ENCODE measurements around the gene ULK4.
A peak's percentile ranks its signal among the peaks of the same experiment; 100 is the strongest.

Gene ULK4

DNA sequence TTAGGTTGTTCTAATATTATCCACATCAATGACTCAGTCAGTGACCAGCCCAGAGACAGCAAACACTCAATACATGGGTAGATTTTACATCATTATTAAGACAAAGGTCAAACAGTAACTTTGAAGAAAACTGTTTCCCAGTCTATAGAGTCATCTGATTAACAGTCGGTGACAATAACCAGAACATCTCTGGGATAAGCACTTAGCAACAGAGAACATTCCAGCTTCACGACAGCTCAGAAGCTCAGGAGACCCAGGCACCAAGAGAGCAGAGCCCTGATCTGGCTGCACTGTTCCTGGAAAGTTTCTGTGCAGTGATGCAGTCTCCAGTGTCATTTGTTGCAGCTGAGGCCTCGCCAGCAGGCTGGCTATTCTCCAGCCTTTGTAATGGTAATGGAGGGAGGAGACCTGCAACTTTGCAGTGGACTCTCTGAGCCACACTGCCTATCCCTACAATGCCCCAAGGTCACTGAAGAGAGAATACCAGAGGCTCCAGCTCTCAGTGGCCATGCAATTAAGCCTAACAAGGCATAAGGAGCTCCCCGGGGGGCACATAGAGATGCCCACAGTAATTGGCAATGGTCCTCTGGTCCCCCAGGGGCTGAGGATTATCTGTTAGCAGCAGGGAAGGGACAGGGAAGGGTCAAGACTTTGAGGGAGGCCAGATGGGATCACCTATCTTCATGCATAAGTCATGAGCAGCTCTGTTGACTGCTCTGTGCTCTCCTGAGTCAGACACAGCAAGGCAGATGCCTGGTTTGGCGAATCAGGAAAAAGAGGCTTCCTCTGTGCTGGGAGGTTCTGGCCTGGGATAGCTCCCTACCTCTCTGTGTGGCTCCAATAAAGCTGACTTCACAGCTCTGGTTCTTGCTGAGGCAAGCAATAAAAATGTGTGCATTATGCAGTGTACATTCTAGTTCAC is 599.0 kb downstream of the ULK4 start:
- peak; percentile 98 for DNase-seq (ENCODE audit: low read depth, low spot score)

DNA sequence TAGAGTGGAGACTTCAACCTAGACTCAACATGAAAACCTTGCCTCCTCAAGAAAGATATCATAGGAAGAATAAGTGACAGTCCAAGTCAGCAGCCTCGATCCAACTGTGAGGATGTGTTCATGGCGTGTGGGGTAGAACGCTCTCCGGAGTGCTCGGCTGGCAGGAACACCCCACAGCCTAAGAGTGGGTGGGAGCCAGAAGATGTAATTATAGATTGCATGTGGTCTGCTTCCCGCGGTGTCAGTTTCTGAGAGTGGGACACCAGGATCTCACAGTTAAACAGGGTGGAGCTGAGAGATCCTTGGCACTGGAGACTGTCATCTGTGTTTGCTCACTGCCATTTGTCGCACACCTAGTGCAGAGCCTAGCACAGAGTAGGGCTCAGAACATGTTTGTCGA is 604.6 kb downstream of the ULK4 start:
- no peak for DNase-seq (ENCODE audit: low read depth, low spot score)

DNA sequence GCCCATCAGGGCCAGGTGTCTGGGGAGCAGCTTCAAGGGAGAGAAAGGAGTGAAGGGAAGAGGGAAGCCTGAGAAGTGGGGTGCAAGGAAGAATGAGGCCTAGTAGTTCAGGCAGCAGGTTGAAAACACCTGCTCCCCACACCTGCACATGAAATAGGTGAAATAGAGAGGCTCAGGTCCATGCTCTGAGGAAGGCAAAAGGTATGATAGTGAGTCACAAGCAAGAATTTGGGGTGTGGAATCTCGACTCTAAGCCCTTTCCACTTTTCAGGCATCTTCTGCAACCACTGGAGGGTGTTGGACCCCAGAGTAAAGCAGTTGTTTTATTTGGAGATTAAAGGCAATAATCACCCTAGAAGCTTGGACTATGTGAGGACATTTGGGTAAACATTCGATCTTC is 605.1 kb downstream of the ULK4 start:
- DNase-seq (ENCODE audit: low read depth, low spot score), result no peak

DNA sequence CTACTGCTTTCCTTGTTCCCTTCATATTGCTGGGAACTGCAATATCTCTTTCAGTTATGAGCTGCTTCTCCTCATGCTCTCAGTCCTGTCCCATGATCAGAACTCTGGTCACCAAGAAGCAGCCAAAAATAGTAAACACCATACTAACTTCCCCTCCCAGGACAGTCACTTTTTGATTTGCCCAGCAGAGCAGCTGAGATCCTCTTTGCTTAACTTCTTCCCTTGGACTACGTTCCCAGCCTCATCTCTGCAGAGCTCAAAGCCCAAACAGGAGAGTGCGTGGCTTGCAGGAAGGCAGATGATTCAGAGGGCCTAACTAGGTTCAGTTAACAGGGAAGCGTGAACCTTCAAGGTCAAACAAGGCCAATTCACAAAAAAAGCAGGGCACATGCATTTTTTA is 609.4 kb downstream of the ULK4 start:
- no peak for DNase-seq (ENCODE audit: low read depth, low spot score)

DNA sequence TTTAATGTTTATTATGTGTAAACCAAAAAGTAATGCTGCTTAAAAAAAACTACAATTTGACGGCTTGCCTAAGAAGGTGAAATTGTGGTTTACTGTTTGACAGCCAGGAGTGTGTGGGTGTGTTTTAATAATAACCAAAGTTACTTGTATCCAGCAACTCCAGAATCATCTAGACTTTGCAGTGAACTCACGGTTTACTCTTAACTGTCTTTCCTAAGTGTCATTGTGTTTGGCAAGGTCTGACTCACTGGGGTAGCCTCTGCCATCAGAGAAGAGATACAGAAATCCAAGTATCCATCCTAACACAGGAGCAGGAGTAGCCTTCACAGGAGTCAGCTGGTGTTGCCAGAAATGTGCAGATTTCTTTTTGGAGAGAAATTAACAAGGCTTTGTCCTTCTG is 611.5 kb downstream of the ULK4 start:
- DNase-seq (ENCODE audit: low read depth, low spot score), result no peak

DNA sequence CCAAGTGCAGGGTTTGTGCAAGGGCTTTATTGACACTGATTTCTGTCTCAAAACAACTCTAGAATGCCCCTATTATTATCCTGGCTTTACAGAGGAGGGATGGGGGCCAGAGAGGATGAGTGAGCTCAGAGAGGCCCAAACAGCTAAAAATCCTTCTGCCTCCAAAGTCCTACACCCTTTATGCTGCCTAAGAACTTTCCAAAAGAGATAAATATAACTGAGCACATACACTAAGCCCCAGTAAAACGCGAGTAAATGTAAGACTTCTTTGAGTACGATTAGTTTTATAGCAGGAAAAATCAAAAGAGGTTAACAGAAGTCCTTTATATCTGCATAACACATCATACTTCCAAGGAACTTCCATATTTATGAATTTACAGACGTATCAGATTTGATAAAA is 613.5 kb downstream of the ULK4 start:
- no peak for DNase-seq (ENCODE audit: low read depth, low spot score)

DNA sequence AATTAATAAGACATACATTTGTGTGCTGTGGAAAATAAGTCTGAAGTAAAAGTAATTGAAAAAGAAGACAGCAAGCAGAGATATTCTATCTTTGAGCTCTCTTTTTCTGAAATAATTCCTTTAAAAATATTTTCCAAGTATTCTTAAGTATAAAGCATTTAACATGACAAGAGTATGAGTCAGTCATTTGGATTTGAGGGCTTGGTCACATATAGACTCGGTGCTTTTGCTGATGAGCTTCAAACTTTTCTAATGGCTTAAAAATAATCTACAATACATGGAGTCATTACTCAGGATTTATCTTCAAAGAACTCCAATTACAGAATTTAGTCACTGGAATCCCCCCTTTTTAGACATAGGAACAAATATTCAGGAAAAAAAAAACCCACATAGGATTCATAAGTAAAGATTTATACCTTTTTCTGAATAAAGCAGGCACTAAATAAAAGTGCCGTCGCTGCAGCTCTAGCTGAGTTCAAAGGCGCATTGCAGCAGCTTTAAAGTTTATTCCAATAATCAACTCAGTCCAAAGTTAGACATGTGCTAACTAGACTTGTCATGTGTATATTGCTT is 615.1 kb downstream of the ULK4 start:
- no peak for DNase-seq (ENCODE audit: low read depth, low spot score)

DNA sequence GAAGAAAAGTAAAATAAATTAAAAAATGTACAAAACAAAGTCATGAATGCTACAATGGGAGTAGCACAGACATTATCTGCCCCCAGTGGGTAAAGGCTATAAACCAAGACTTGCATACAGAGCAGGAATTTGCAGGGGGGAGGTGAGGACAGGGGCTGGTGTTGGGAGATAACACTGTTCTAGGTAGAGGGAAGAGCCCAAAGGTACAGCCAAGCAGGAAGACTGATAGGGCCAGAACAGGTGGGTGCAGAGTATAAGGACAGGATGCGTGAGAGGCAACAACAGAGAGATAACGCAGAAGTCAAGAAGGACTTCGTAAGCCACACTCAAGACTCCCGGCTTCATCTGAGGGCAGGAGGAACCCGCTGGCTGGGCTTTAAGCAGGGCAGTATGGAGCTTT is 616.1 kb downstream of the ULK4 start:
- DNase-seq (ENCODE audit: low read depth, low spot score), result no peak

DNA sequence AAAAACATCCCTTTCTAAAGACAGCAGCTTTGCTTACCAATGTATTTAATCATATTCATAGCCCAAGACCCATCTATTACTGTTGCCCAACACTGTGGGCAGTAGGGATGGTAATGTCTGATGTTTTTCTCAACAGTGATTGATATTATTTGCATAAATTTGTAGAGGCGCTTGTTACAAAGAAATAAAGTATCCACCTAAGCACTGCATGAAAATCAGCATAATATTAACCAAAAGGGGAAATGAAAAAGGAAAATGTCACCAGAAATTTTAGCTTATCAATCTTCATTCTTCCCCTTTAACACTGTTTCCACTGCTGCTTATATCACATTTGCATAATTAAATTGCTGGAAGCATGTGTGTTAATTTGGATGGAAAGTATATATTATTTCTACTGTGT is 622.1 kb downstream of the ULK4 start:
- no peak for DNase-seq (ENCODE audit: low read depth, low spot score)

DNA sequence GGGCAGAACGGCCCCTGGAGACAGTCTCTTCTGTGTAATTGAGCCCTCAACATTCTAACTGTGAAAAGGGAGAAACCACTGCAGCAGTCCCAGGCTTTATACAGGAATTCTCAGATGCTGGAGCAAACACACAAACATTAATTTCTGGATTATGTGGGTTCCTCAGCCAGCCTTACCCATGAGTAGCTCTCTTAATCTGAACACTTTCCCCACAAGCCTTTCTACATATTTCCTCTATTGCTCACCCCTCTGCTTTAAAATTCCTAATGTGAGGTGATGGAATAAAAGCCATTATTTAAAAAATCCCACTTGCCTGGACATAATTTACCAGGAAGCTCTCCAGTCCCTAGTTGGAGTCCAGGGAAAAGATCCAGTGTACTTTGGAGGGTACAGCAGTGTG is 623.6 kb downstream of the ULK4 start:
- DNase-seq (ENCODE audit: low read depth, low spot score), result no peak

DNA sequence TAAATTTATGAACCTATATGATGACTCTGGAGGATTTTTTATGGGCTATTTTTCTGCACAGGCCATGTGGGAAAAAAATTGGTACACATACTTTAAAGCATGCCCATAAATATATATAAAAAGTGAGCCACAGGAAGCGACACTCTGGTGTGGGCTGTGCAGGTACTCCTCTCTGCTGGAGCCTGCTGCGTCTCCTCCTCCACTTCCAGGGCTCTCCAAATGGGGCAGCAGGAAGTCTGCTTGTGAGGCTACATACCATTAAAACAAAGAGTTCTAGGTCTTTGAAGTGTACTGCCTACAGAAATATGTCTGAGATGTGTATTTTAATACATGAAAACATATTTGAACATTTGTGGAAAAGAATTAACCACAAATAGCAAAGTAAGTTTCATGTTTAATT is 627.5 kb downstream of the ULK4 start:
- DNase-seq (ENCODE audit: low read depth, low spot score), result no peak

DNA sequence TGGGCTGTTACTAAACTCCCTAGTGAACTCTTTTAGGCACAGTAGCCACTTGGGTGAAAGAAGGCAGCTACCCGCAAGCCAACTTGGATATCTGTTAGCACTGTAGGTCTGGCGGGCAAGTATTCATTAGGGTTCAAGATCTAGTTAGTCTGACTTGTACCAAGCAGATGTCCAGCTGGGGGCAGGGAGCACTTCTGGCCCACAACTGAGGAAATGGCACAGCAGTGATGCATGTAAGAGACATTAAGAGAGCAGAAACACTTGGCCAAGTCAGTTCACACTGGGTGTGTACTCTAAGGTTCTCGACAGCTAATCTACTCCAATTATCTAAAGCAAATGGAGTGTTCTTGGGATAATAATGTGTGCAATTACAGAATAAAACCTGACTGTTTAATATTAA is 630.9 kb downstream of the ULK4 start:
- DNase-seq (ENCODE audit: low read depth, low spot score), result no peak

DNA sequence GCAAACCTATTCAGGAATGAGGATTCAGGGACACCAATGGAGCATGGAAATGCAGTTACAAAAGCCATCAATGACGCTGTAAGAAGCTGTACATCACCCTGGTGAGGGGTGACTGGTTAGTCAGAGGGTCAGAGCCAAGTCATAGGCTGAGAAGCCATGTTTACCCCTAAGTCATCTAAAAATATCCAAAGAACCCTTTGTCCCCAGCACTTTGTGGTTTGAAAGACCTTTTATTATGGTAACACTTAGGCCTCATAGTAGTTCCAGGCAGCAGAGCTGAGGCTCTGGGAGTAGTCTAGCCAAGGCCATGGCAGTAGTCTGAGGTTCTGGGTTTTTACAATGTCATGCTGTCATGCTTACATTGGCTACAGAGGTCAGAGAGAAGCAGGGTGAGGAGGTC is 631.4 kb downstream of the ULK4 start:
- DNase-seq (ENCODE audit: low read depth, low spot score), result no peak

DNA sequence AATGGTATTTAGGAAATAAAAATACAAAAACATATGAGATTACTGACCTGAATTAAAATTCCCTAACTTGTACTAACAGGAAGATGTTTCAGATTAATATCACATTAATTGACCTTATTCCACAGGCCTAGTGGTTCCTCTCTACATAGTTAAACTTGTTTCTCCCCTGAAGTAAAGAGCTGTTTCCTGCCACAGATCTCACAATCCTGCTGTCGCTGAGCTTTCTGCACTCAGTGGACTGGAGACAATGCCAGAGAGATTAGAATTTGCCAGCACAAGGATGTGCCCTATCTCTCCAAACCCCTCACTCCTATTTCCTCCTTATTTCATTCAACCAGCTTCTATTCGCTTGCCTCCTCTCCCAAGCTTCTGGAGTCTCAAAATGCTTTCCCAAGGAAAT is 632.0 kb downstream of the ULK4 start:
- no peak for DNase-seq (ENCODE audit: low read depth, low spot score)

DNA sequence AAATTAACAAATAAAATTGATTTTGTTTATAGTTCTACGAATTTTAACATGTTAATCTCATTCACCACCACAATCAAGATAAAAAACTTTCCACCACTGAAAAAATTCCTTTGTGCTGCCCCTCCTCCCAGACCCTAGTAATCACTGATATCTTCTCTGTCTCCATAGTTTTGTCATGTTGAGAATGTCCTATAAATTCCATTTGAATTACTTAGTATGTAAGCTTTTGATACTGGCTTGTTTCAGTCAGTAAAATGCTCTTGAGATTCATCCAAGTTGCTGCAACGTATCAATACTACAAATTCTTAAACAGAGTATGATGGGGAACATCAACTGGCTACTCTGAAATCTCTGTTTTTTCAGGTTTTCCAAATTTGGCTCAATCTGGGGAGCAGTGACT is 633.0 kb downstream of the ULK4 start:
- DNase-seq (ENCODE audit: low read depth, low spot score), result no peak

DNA sequence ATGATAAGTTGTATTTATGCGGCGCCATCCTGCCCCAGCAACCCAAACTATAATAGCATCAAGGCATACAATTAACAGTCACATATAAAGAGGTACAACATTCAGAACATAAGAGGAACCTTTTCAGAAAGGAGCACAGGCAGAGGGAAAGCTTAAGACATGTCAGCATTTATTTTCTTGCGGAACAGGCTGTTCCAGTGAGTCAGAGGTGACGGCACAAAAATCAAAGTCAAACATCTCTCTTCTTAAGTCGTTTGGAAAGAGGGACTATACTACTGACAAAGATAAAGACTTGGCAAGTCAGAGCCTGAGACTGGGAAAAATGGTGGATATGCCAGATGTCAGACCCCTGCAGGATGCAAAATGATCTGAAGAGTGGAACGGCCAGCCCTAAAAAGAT is 634.2 kb downstream of the ULK4 start:
- peak; percentile 37 for DNase-seq (ENCODE audit: low read depth, low spot score)

DNA sequence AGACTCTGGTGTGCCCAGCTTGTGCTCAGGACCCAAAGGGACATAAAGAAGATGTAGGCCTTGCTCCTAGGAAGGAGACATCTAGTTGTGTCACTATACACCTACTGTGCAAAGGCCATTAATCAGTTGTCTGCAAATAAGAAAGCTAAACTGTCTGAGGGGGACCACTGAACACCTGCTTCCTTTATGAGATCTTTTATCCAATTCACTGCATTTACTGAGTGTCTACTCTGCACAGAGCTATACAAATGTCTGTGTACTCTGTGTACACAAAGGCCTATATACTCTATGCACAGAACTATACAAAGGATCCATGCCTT is 637.8 kb downstream of the ULK4 start:
- DNase-seq (ENCODE audit: low read depth, low spot score), result no peak

DNA sequence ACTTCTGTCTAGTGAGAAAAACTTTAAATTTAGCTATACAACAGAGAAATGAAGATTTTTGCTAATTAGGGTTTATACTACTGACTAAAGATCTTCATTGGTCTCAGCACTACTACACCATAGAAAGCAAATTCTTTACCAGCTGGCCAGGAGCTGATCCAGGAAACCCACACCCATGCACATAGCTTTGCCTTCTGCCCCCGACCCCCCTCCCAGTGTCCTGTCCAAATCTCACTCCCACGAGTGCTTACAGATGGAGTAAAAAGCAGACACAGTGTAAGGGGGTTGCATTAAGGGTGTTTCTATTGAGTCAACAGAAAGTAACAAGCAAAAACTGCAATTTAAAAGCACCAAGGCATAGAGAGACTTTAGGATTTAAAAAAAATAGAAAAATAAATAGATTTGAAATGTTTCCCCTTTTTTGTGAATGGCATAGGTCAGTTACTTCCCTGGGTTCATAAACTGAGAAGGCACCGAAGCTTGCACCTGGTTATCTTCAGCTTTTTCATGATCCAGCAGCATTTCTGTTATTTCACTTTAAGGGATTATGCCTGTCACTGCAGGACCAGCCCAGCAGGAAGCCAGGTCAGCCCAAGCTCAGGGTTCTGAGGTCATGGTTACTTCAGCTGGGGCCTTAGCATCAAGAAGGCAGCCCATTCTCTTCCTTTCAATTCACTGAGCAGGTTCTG is 638.3 kb downstream of the ULK4 start:
- no peak for DNase-seq (ENCODE audit: low read depth, low spot score)

DNA sequence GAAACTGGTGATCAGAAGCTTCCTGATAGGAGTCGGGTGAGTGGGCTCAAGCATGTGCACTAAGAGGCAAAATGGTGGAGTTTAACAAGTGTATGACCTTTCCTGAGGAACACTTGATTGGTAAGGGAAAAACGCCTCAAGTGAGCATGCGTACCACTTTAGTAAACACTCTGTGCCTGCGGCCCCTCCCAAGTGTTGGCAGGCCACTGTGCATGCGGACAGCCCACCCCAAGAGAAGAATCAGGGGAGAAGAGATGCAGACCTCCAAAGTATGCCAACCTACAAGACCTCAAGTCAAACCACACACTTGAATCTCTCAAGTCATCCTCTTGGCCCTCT is 640.3 kb downstream of the ULK4 start:
- DNase-seq (ENCODE audit: low read depth, low spot score), result no peak

DNA sequence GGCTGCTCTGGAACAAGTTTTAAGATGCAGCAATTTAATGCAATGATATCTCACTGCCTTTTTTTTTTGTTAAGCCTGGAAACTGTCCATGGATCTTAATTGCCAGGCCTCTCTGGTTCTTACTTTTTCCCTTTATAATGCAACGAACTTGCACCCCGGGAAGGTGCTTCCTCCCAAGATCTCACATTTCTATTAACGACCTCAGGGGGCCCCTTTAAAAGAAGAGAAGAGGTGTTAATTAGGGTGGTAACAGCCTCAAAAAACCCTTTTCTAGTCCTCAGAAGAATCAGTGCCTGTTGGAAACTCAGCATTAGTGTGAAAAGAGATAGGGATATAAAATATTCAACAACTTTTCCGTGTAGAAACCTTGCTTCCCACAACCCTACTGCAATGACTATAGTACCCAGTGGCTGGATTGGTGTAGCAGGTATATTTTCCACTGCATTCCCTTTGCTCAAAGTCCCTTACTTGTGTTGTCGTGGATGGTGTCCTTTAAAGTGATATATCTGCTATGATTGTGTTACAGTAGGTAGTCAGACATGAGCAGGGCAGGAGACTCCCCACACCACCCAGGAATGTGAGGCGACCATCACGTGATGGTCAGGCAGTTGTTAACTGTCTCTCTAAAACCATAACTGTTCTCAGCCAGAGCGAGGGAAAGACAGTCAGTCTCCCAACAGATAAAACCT is 640.8 kb downstream of the ULK4 start:
- no peak for DNase-seq (ENCODE audit: low read depth, low spot score)

DNA sequence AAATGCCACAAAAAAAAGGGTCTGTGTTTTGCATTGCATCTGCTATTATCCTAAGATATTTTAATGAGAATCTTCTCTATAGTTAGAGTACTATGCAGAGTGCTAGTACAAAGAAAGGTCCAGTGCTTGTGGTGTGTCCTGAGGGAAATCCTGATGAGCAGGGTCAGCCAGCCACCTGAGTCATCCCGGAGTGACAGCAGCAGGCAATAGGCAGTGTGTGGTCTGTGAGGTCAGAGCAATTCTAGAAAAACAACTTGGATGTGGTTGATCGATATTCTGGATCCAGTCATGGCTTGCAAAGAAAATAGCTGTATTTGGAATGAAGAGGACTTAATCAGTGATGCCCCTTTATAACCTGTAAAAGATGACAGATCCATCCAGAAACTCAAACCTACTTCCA is 643.4 kb downstream of the ULK4 start:
- peak; percentile 63 for DNase-seq (ENCODE audit: low read depth, low spot score)

DNA sequence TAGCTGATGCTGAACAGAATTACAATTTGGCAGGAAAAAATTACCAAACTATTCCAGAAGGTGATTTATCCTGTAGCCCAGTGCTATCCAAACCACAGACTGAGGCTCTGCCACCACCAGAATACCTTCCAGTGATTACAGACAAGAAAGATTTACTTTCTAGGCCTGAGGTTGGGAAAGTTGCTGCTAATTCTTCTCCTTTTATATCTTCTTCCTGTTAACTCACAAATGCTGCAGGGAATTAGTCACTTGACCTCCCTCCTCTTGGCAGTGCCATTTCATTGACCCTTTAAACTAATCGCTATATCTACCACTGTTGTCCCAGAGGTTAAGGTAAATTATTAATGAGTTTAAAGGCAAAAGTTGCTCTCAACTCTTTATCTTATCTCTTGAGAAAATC is 644.2 kb downstream of the ULK4 start:
- no peak for DNase-seq (ENCODE audit: low read depth, low spot score)

DNA sequence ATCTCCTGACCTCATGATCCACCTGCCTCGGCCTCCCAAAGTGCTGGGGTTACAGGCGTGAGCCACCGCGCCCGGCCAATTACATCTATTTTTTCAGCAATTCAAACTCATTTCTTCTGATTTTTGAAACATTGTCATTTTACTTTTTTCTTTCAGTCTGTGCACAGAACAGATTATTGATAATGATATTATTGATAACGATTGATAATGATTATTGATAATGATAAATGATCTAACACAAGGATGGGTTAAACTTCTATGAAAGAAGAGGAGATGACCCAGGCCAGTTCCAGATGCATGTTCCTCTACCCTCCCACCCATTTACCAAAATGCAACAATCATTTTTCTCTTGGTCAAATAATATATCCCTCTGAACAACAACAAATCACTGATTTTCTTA is 644.6 kb downstream of the ULK4 start:
- no peak for DNase-seq (ENCODE audit: low read depth, low spot score)
